DOHH2 (cell line): ENCODE data around the gene TTYH2.

Experiments used
- EZH2phosphoT487 ChIP-seq: fragments of 200-600 bp; sonication (generic); IDR thresholded peaks from 2 replicates; pipeline ENCODE4 v1.6.1; 2017; ENCODE audit warnings: borderline replicate concordance, mild to moderate bottlenecking, antibody characterized with exemption, low read length, moderate library complexity, mixed read lengths
- TF ChIP-seq, protein P1 (sequence below): fragments of 200-600 bp; sonication (generic); IDR thresholded peaks from one replicate; pipeline ENCODE4 v1.5.1; 2014; ENCODE audit warnings: antibody characterized with exemption, mild to moderate bottlenecking, low read depth, low read length; ENCODE audit not compliant: poor library complexity, severe bottlenecking

DNA sequence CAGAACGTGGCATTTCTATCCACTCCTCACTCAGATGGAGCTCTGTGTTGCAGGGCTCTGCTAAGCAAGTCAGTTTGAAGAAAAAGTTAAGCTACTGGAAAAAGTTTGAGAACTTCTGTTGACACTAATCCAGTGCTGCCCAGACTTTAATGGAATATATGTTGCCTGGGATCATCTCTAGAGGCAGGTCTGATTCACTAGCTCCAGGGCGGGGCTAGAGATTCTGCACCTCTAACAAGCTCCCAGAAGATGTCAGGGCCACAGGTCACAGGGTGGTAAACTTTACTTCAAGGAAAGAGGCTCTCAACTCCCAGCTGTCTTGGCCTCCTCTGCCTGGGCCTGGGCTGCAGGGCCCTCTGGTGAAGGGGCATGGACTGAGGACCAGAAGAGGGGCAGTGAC, 6.8 kb downstream of the TTYH2 start:
- TF ChIP-seq, protein P1, sequence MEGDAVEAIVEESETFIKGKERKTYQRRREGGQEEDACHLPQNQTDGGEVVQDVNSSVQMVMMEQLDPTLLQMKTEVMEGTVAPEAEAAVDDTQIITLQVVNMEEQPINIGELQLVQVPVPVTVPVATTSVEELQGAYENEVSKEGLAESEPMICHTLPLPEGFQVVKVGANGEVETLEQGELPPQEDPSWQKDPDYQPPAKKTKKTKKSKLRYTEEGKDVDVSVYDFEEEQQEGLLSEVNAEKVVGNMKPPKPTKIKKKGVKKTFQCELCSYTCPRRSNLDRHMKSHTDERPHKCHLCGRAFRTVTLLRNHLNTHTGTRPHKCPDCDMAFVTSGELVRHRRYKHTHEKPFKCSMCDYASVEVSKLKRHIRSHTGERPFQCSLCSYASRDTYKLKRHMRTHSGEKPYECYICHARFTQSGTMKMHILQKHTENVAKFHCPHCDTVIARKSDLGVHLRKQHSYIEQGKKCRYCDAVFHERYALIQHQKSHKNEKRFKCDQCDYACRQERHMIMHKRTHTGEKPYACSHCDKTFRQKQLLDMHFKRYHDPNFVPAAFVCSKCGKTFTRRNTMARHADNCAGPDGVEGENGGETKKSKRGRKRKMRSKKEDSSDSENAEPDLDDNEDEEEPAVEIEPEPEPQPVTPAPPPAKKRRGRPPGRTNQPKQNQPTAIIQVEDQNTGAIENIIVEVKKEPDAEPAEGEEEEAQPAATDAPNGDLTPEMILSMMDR: no peak
- no peak for TF ChIP-seq EZH2phosphoT487
